Measurements from ENCODE around the gene CNGA4.

The CNGA4 gene

DNA sequence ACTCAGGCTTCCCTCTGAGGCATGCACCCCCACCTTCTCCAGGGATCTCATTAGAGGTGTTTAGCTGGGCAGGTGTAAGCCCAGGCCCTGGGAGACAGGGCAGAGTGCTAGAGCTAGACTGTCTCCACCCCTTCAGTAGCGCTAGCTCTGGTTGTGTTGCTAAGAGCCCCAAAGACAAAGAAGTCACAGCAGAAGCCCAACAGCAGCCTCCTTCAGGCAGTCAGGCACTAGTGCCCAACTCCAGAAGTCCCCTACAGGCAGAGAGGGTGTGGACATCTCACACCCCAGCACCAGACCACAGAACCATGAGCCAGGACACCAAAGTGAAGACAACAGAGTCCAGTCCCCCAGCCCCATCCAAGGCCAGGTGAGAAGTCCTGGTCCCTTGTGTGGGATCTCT, at the start of gene CNGA4:
CNGA4 (plus strand) TSS at position 188 of the 400 bp plus-strand sequence; CDS start at position 306, 118 bp downstream.
- no peaks in the 10 kb centered on the region for H3K27me3 ChIP-seq
- no peak within 1 kb of the TSS for H3K4me3 ChIP-seq (ENCODE audit: low read depth in 1 of 2, low read length in 1 of 2)
- H3K36me3 ChIP-seq = no peaks in the 10 kb centered on the region
- peaks cover 43 to 45% of the 10 kb centered on the region in 2 experiments for H3K4me1 ChIP-seq (ENCODE audit: control insufficient read depth in 1 of 2, insufficient read depth in 1 of 2, low read depth in 1 of 2, low read length in 1 of 2)
- TF ChIP-seq CTCF (IDR thresholded peaks at IDR 0.05) = no peak
- no peaks in the 10 kb centered on the region for H3K9me3 ChIP-seq
- H3K27ac ChIP-seq = peak within 1 kb of the TSS; percentile 29

DNA sequence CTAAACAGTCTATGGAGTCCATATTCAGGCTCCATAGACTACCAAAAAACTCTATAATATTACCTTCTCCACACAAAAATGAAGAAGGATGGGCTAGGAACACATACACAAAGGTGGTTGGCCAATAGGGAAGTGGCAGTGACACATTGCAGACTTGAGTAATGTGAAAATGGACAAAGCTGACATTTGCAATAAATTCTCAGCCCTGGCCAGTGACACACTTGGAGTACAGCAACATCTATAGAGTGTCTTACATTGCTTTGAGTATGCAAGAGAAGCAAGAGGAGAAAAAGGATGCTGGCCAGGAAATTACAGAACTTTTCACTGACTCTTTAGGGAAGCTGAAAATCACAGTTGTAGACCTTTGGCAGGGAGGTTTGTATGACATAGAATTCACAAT, 47.1 kb upstream of the CNGA4 start:
- H3K27me3 ChIP-seq = no peaks in the 10 kb centered on the region
- peak overlapping the region; percentile 81 for H3K27ac ChIP-seq
- no peak for TF ChIP-seq CTCF (IDR thresholded peaks at IDR 0.05)
- H3K36me3 ChIP-seq = no peaks in the 10 kb centered on the region
- H3K4me3 ChIP-seq (ENCODE audit: low read depth in 1 of 2, low read length in 1 of 2) = peak overlapping the region in 1 of 2 experiments; percentile 5
- peaks cover 55 to 58% of the 10 kb centered on the region in 2 experiments for H3K4me1 ChIP-seq (ENCODE audit: control insufficient read depth in 1 of 2, insufficient read depth in 1 of 2, low read depth in 1 of 2, low read length in 1 of 2)
- no peaks in the 10 kb centered on the region for H3K9me3 ChIP-seq

- TF ChIP-seq CTCF (IDR thresholded peaks at IDR 0.05) = no peak
- peak overlapping the region; percentile 81 for H3K27ac ChIP-seq
Observed at GRCh38 chr11:6194065-6194581, 44.8 kb upstream of the CNGA4 start.

DNA sequence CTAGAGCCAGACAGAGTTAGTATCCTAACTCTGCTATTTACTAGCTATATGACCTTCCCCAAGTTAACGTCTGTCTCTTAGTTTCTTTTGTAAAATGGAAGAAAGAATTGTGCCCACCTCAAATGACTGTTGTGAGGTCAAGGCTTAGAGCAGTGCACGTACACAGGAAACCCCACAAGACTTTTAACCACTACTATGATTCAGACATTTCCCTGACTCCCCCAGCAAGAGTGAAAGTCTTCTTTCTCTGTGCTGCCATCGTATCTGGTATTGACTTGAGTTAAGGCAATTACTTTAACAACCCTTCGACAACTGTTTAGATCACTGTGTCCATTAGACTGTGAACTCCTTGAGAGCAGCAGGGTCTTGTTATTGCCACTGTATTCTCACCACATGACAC, 42.5 kb upstream of the CNGA4 start:
- H3K36me3 ChIP-seq = no peaks in the 10 kb centered on the region
- no peaks in the 10 kb centered on the region for H3K27me3 ChIP-seq
- no peak overlapping the region for H3K4me3 ChIP-seq (ENCODE audit: low read depth in 1 of 2, low read length in 1 of 2)
- H3K4me1 ChIP-seq (ENCODE audit: control insufficient read depth in 1 of 2, insufficient read depth in 1 of 2, low read depth in 1 of 2, low read length in 1 of 2) = peaks cover 95 to 100% of the 10 kb centered on the region in 2 experiments
- H3K9me3 ChIP-seq = no peaks in the 10 kb centered on the region
- H3K27ac ChIP-seq = peak overlapping the region; percentile 35
- no peak for TF ChIP-seq CTCF (IDR thresholded peaks at IDR 0.05)

More at GRCh38 chr11:6194065-6194581, 44.8 kb upstream of the CNGA4 start:
- no peaks in the 10 kb centered on the region for H3K36me3 ChIP-seq
- no peaks in the 10 kb centered on the region for H3K9me3 ChIP-seq
- H3K4me1 ChIP-seq (ENCODE audit: control insufficient read depth in 1 of 2, insufficient read depth in 1 of 2, low read depth in 1 of 2, low read length in 1 of 2) = peaks cover 77 to 81% of the 10 kb centered on the region in 2 experiments
- no peaks in the 10 kb centered on the region for H3K27me3 ChIP-seq
- no peak overlapping the region for H3K4me3 ChIP-seq (ENCODE audit: low read depth in 1 of 2, low read length in 1 of 2)

- TF ChIP-seq CTCF (IDR thresholded peaks at IDR 0.05) = no peak
- H3K36me3 ChIP-seq = no peaks in the 10 kb centered on the region
- H3K4me1 ChIP-seq (ENCODE audit: control insufficient read depth in 1 of 2, insufficient read depth in 1 of 2, low read depth in 1 of 2, low read length in 1 of 2) = peaks cover 95 to 100% of the 10 kb centered on the region in 2 experiments
- no peaks in the 10 kb centered on the region for H3K27me3 ChIP-seq
- H3K4me3 ChIP-seq (ENCODE audit: low read depth in 1 of 2, low read length in 1 of 2) = no peak overlapping the region
- peak overlapping the region; percentile 94 for H3K27ac ChIP-seq
- no peaks in the 10 kb centered on the region for H3K9me3 ChIP-seq
Observed at GRCh38 chr11:6197466-6198200, 41.3 kb upstream of the CNGA4 start.

All from neutrophil (primary cell).